MM.1S (cell line): ENCODE measurements around the gene KRT31.

Experiments used
- DNase-seq: peaks from one replicate; pipeline ENCODE4 v3.0.0-alpha.2; 2015
- H2AFZ ChIP-seq: fragments of 300-600 bp; sonication (generic); 2 replicates; pipeline ENCODE4 v1.6.0; 2016; ENCODE audit warnings: antibody characterized with exemption, low read length
- H3F3A ChIP-seq: fragments of 300-600 bp; sonication (generic); 2 replicates; pipeline ENCODE4 v1.6.1; 2016; ENCODE audit warnings: mild to moderate bottlenecking, antibody characterized with exemption, low read length, moderate library complexity, mixed read lengths; ENCODE audit not compliant: insufficient read depth
- H3K27ac ChIP-seq: fragments of 300-600 bp; sonication (generic); 2 replicates; pipeline ENCODE4 v1.5.1; 2016; ENCODE audit warnings: mild to moderate bottlenecking, low read length
- H3K27me3 ChIP-seq: fragments of 300-600 bp; sonication (generic); replicated peaks from 2 replicates; pipeline ENCODE4 v1.6.0; 2016; ENCODE audit warnings: low read length; ENCODE audit not compliant: insufficient read depth
- H3K36me3 ChIP-seq: fragments of 300-600 bp; sonication (generic); replicated peaks from 2 replicates; pipeline ENCODE4 v1.6.1; 2016; ENCODE audit warnings: mild to moderate bottlenecking, low read length, mixed read lengths; ENCODE audit not compliant: insufficient read depth
- H3K4me1 ChIP-seq: fragments of 300-600 bp; sonication (generic); 2 replicates; pipeline ENCODE4 v1.6.1; 2016; ENCODE audit warnings: low read length, mixed read lengths
- H3K4me2 ChIP-seq: fragments of 300-600 bp; sonication (generic); 2 replicates; pipeline ENCODE4 v1.6.0; 2016; ENCODE audit warnings: low read depth, low read length
- H3K4me3 ChIP-seq: fragments of 300-600 bp; sonication (generic); 2 replicates; pipeline ENCODE4 v1.5.1; 2016; ENCODE audit warnings: low read length, mixed read lengths
- H3K79me2 ChIP-seq: fragments of 300-600 bp; sonication (generic); 2 replicates; pipeline ENCODE4 v1.6.1; 2016; ENCODE audit warnings: mixed run types, low read length, mixed read lengths
- H3K9ac ChIP-seq: fragments of 300-600 bp; sonication (generic); 2 replicates; pipeline ENCODE4 v1.6.1; 2016; ENCODE audit warnings: low read length, mixed read lengths
- H3K9me2 ChIP-seq: fragments of 300-600 bp; sonication (generic); replicated peaks from 2 replicates; pipeline ENCODE4 v1.6.1; 2016; ENCODE audit warnings: mild to moderate bottlenecking, low read length, mixed read lengths; ENCODE audit not compliant: insufficient read depth
- H3K9me3 ChIP-seq: fragments of 300-600 bp; sonication (generic); replicated peaks from 2 replicates; pipeline ENCODE4 v1.6.1; 2016; ENCODE audit warnings: mild to moderate bottlenecking, low read length, mixed read lengths; ENCODE audit not compliant: insufficient read depth
- H4K20me1 ChIP-seq: fragments of 300-600 bp; sonication (generic); 2 replicates; pipeline ENCODE4 v1.6.1; 2016; ENCODE audit warnings: mild to moderate bottlenecking, low read length, moderate library complexity, mixed read lengths; ENCODE audit not compliant: insufficient read depth
- CTCF ChIP-seq: fragments of 300-600 bp; sonication (generic); IDR thresholded peaks from 2 replicates; pipeline ENCODE4 v1.5.1; 2016; ENCODE audit warnings: antibody characterized with exemption, low read length, mixed read lengths
- EZH2 ChIP-seq: fragments of 300-600 bp; sonication (generic); optimal IDR thresholded peaks from 2 replicates; pipeline ENCODE3; 2017; ENCODE audit warnings: low read depth, mild to moderate bottlenecking, antibody characterized with exemption, low read length, mixed read lengths
- EZH2phosphoT487 ChIP-seq: fragments of 300-600 bp; sonication (generic); IDR thresholded peaks from 2 replicates; pipeline ENCODE4 v1.6.1; 2018; ENCODE audit warnings: antibody characterized with exemption, low read length

The KRT31 gene

DNA sequence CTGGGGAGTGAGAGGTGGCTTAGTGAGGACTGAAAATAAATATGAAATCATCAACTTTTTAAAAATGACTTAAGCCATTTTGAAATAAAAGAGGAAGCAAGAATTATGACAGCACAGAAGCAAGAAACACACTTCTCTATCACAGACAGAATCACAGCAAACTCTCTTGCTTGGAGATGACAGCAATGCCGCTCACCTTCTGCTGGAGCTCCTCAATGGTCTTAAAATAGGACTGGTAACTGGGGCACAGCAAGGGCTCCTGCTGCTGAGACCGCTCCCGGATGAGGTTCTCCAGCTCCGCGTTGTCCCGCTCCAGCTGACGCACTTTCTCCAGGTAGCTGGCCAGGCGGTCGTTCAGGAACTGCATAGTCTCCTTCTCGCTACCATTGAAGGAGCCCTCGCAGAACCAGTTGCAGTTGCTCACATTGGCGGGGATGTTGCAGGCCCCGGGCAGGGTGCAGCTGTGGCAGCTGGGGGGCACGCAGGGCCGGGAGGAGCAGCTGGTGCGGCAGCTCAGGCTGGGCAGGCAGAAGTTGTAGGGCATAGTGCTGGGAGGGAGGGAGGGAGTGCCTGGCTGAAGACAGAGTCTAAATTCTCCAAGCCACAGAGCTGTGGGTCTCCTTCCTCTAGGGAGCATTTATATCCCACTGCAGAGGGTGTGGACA lies at the start of gene KRT31:
Gene KRT31, minus strand, starts transcription at position 613 of the 665 bp plus-strand sequence. Its CDS starts 69 bp downstream, at position 544.
- TF ChIP-seq CTCF (no peak), EZH2phosphoT487 (no peak), EZH2 (no peak)
- DNase-seq = no peak
- H3K4me3 ChIP-seq = no peak within 1 kb of the TSS

DNA sequence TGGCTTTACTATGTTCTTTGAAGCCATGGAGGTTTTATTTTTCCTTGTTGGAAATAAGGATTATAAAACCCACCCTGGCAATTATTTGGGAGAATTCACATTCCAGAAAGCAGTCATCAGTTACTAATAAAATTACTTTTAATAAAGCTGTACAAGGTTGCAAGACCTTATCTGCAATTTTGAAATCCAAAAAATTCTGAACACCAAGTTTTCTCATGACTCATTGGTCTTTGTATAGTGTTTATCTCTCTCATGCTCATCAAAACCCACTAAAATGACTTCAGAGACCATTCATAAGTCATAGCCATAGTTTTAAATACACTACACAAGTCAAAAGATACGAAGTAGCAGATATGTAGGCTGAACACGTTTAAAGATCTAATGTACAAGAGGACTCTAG lies 49.4 kb upstream of the KRT31 start:
- Histone ChIP-seq H3K36me3 (no peaks in the 10 kb centered on the region), H4K20me1 (no peaks in the 10 kb centered on the region), H3K9me2 (no peaks in the 10 kb centered on the region), H3F3A (no peaks in the 10 kb centered on the region), H3K9ac (no peak overlapping the region), H3K9me3 (no peaks in the 10 kb centered on the region), H3K79me2 (no peaks in the 10 kb centered on the region), H3K4me3 (no peak overlapping the region), H3K27me3 (no peaks in the 10 kb centered on the region), H3K27ac (no peak overlapping the region), H3K4me2 (no peak overlapping the region), H2AFZ (no peak overlapping the region), H3K4me1 (no peaks in the 10 kb centered on the region)
- no peak for DNase-seq
- no peak for TF ChIP-seq EZH2
- no peak for TF ChIP-seq CTCF
- TF ChIP-seq EZH2phosphoT487 = no peak

More for the DNA sequence above, at the start of gene KRT31:
- no peaks in the 10 kb centered on the region for H3F3A ChIP-seq
- no peak within 1 kb of the TSS for H3K9ac ChIP-seq
- no peaks in the 10 kb centered on the region for H3K9me2 ChIP-seq
- no peaks in the 10 kb centered on the region for H3K4me1 ChIP-seq
- no peak within 1 kb of the TSS for H3K27ac ChIP-seq
- no peak within 1 kb of the TSS for H3K4me2 ChIP-seq
- no peaks in the 10 kb centered on the region for H3K36me3 ChIP-seq
- no peaks in the 10 kb centered on the region for H3K79me2 ChIP-seq
- H2AFZ ChIP-seq = no peak within 1 kb of the TSS
- no peaks in the 10 kb centered on the region for H4K20me1 ChIP-seq
- H3K27me3 ChIP-seq = 0 out of 2 replicates have a peak, but pooled peaks cover 4% of the 10 kb centered on the region
- H3K9me3 ChIP-seq = no peaks in the 10 kb centered on the region

DNA sequence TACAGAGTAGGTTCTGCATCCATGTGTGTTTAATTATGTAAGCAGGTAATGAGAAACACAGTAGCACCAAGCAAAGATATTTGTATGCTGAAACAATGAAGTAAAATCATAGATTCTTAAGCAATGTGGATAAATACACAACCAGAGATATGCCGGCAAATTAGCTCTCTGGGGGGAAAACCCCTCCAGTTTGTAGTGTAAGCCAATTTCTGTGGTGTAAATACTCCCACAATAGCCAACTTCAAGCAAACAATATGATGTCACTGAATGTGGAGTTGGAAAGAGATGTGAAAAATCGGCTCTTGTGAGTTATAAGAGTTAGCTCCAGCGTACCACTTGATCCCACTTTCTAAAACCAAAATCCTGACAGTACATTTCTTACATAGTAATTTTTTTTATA lies 47.2 kb upstream of the KRT31 start:
- Histone ChIP-seq H3K4me2 (no peak overlapping the region), H3F3A (no peaks in the 10 kb centered on the region), H3K27ac (no peak overlapping the region), H3K9me3 (no peaks in the 10 kb centered on the region), H3K9me2 (no peaks in the 10 kb centered on the region), H3K27me3 (no peaks in the 10 kb centered on the region), H3K79me2 (no peaks in the 10 kb centered on the region), H2AFZ (no peak overlapping the region), H4K20me1 (no peaks in the 10 kb centered on the region), H3K9ac (no peak overlapping the region), H3K4me3 (no peak overlapping the region), H3K4me1 (no peaks in the 10 kb centered on the region), H3K36me3 (no peaks in the 10 kb centered on the region)
- DNase-seq = no peak
- TF ChIP-seq EZH2phosphoT487 = no peak

GRCh38 chr17:41444186-41444585 lies 46.8 kb upstream of the KRT31 start:
- no peak overlapping the region for H3K4me3 ChIP-seq
- no peaks in the 10 kb centered on the region for H3K9me3 ChIP-seq
- no peak overlapping the region for H3K4me2 ChIP-seq
- H3K79me2 ChIP-seq = no peaks in the 10 kb centered on the region
- H3K27me3 ChIP-seq = no peaks in the 10 kb centered on the region
- H2AFZ ChIP-seq = no peak overlapping the region
- no peaks in the 10 kb centered on the region for H3F3A ChIP-seq
- H3K4me1 ChIP-seq = no peaks in the 10 kb centered on the region
- no peaks in the 10 kb centered on the region for H3K9me2 ChIP-seq
- no peak for TF ChIP-seq CTCF
- TF ChIP-seq EZH2 = no peak
- no peak for TF ChIP-seq EZH2phosphoT487
- no peaks in the 10 kb centered on the region for H4K20me1 ChIP-seq
- no peak overlapping the region for H3K27ac ChIP-seq
- no peak for DNase-seq
- no peak overlapping the region for H3K9ac ChIP-seq
- no peaks in the 10 kb centered on the region for H3K36me3 ChIP-seq
